GM12878 (cell line): ENCODE data around the gene RNF181. TPM values are rescaled to one million over a fixed set of nuclear protein-coding genes. Genes with fewer than 3 reads are reported as not detected.

Source experiments
- ATAC-seq: fragments of 200-7000 bp; cut with Tn5 transposase; 3 replicates; pipeline ENCODE4 v1.9.1; 2020; ENCODE audit warnings: mild to moderate bottlenecking, moderate library complexity
- BruUV-seq: library from RNA; stranded (reverse); fragments of 400-500 nt; replicated peaks from 2 replicates; lab custom pipeline; 2021; lab: Mats Ljungman, UMichigan
- CTCF ChIA-PET: fragments of 300-600 bp; sonication (Branson Sonifier 250); formaldehyde crosslinking; extraction: SDS; loops from one replicate; lab custom pipeline; 2021; ENCODE audit warnings: inconsistent platforms; lab: Yijun Ruan, JAX
- POLR2A ChIA-PET: fragments of 350-600 bp; formaldehyde crosslinking; extraction: SDS; loops from one replicate; lab custom pipeline; 2021; ENCODE audit warnings: inconsistent platforms; lab: Charles Lee
- RAD21 ChIA-PET: fragments of 300-600 bp; sonication (Branson Sonifier 250); formaldehyde crosslinking; loops from one replicate; lab custom pipeline; 2023; ENCODE audit warnings: antibody characterized with exemption; ENCODE audit not compliant: unreplicated experiment; lab: Charles Lee
- SMC1A ChIA-PET: fragments of 300-600 bp; sonication (Branson Sonifier 250); formaldehyde crosslinking; loops from one replicate; lab custom pipeline; 2023; ENCODE audit not compliant: unreplicated experiment, uncharacterized antibody; lab: Charles Lee
- DNase-seq: peaks from one replicate; pipeline ENCODE4 v3.0.0-alpha.2; 2011; ENCODE audit warnings: low read depth, low spot score
- FAIRE-seq: peaks from 3 replicates; lab custom pipeline; 2011; peaks lifted over from hg19 to GRCh38; lab: Jason Lieb, UNC
- H2AFZ ChIP-seq: 2 replicates; pipeline ENCODE4 v1.6.0; 2011; ENCODE audit warnings: low read depth, low read length, control low read depth; ENCODE audit not compliant: control insufficient read depth
- H3K27ac ChIP-seq: 2 replicates; pipeline ENCODE4 v1.5.1; 2011; ENCODE audit warnings: control low read depth; ENCODE audit not compliant: control insufficient read depth, insufficient read depth
- H3K27me3 ChIP-seq, 2 experiments: replicated peaks in 1 of 2; 2 replicates each; pipeline versions ENCODE4 v1.6.0 to v1.6.1; 2011; ENCODE audit warnings: low read length in 1 of 2; ENCODE audit not compliant: control insufficient read depth in 2 of 2, insufficient read depth in 2 of 2
- H3K36me3 ChIP-seq, 2 experiments: 2 replicates each; pipeline ENCODE4 v1.5.1; 2011; ENCODE audit warnings: low read length in 1 of 2; ENCODE audit not compliant: control insufficient read depth in 2 of 2, insufficient read depth in 2 of 2
- H3K4me1 ChIP-seq: 2 replicates; pipeline ENCODE4 v1.6.1; 2011; ENCODE audit warnings: mild to moderate bottlenecking, low read length, moderate library complexity, mixed read lengths; ENCODE audit not compliant: control insufficient read depth, insufficient read depth
- H3K4me2 ChIP-seq: 2 replicates; pipeline ENCODE4 v1.6.0; 2011; ENCODE audit warnings: control low read depth; ENCODE audit not compliant: control insufficient read depth, insufficient read depth
- H3K4me3 ChIP-seq: fragments of 200-600 bp; sonication (generic); 2 replicates; pipeline ENCODE4 v1.5.1; 2016
- H3K79me2 ChIP-seq: 2 replicates; pipeline ENCODE4 v1.6.0; 2011; ENCODE audit warnings: low read length; ENCODE audit not compliant: control insufficient read depth, insufficient read depth
- H3K9ac ChIP-seq: 2 replicates; pipeline ENCODE4 v1.8.0; 2011; ENCODE audit warnings: low read length, control low read depth, mixed read lengths; ENCODE audit not compliant: control insufficient read depth, insufficient read depth
- H3K9me3 ChIP-seq: replicated peaks from 3 replicates; pipeline ENCODE4 v1.5.1; 2011; ENCODE audit warnings: mild to moderate bottlenecking, low read length; ENCODE audit not compliant: control insufficient read depth, insufficient read depth
- H4K20me1 ChIP-seq: 2 replicates; pipeline ENCODE4 v1.6.0; 2011; ENCODE audit not compliant: control insufficient read depth, insufficient read depth
- CEBPB ChIP-seq, 2 experiments: fragments of 150-350 bp in 1 of 2; IDR thresholded peaks; 2 replicates each; pipeline ENCODE4 v1.6.1; 2012 to 2014; ENCODE audit warnings: low read depth in 2 of 2, low read length in 2 of 2, borderline replicate concordance in 1 of 2, inconsistent platforms in 1 of 2
- CHD4 ChIP-seq: fragments of 200-600 bp; sonication (generic); IDR thresholded peaks from 2 replicates; pipeline ENCODE4 v1.6.1; 2016; ENCODE audit warnings: mild to moderate bottlenecking
- CREB1 ChIP-seq: IDR thresholded peaks from 2 replicates; pipeline ENCODE4 v1.6.1; 2012; ENCODE audit warnings: low read depth, mild to moderate bottlenecking, inconsistent platforms
- FOXM1 ChIP-seq: IDR thresholded peaks from 2 replicates; pipeline ENCODE4 v1.6.1; 2012; ENCODE audit warnings: low read depth, mild to moderate bottlenecking, inconsistent platforms, low read length, moderate library complexity
- HDAC6 ChIP-seq: fragments of 200-600 bp; sonication (generic); IDR thresholded peaks from one replicate; pipeline ENCODE4 v1.8.0; 2017; ENCODE audit warnings: antibody characterized with exemption; ENCODE audit not compliant: unreplicated experiment
- NFYB ChIP-seq: IDR thresholded peaks from 2 replicates; pipeline ENCODE4 v1.6.1; 2011; ENCODE audit warnings: low read depth, mild to moderate bottlenecking, low read length, improper control_type of control experiment, moderate library complexity; ENCODE audit not compliant: insufficient read depth
- POLR2AphosphoS2 ChIP-seq: IDR thresholded peaks from 2 replicates; pipeline ENCODE4 v1.6.1; 2011; ENCODE audit warnings: low read depth, mild to moderate bottlenecking, low read length, improper control_type of control experiment, moderate library complexity
- SMAD1 ChIP-seq: fragments of 450-650 bp; IDR thresholded peaks from 2 replicates; pipeline ENCODE4 v1.6.1; 2018; ENCODE audit warnings: mild to moderate bottlenecking, low read depth; ENCODE audit not compliant: partially characterized antibody
- TARDBP ChIP-seq: IDR thresholded peaks from 2 replicates; pipeline ENCODE4 v1.6.1; 2016; ENCODE audit warnings: borderline replicate concordance
- YBX1 ChIP-seq: fragments of 450-650 bp; IDR thresholded peaks from 2 replicates; pipeline ENCODE4 v1.6.1; 2016; ENCODE audit warnings: antibody characterized with exemption
- WGBS: methylation state at CpG from one replicate; pipeline ENCODE4 v1.1.6; 2016; ENCODE audit warnings: low lambda C conversion rate; ENCODE audit not compliant: insufficient replicate concordance, insufficient coverage; ENCODE audit errors: missing lambda C conversion rate; 5-methylcytosine and 5-hydroxymethylcytosine counted together
- in situ Hi-C: fragments of 300-500 bp; cut with MboI; formaldehyde crosslinking; loops from 9 replicates; pipeline ENCODE4 v1.14.3; 2018; ENCODE audit warnings: mixed read lengths
- intact Hi-C: fragments of 100-400 bp; cut with micrococcal nuclease; formaldehyde crosslinking; loops from one replicate; pipeline ENCODE4 v1.14.2; 2022; ENCODE audit not compliant: unreplicated experiment
- polyA plus RNA-seq, 11 experiments: library from polyadenylated mRNA; depleted of rRNA in 4 of 11; unstranded in 6 of 11; stranded (reverse) in 5 of 11; fragments of >200 nt; fragmentation: Nextera tagmentation in 4 of 11; fragmentation: Illumina TruSeq in 1 of 11; extraction: Ambion mirVana in 4 of 11; extraction: Trizol in 1 of 11; gene quantifications; 1 replicate in 1 of 11; 2 replicates in 10 of 11; pipeline versions ENCODE4 v1.2.1 to v1.2.3, GENCODE V29; 2011 to 2016; ENCODE audit warnings: inconsistent platforms in 2 of 11, missing spikeins in 2 of 11, low read depth in 1 of 11
- total RNA-seq, 4 experiments: library from RNA; depleted of rRNA in 3 of 4; stranded (reverse); fragments of >200 nt in 3 of 4; fragmentation: Illumina TruSeq in 1 of 4; extraction: Trizol in 1 of 4; gene quantifications; 2 replicates each; pipeline versions ENCODE4 v1.2.1 to v1.2.3, GENCODE V29; 2013 to 2021
- TF ChIP-seq, protein P1 (sequence below): fragments of 450-650 bp; IDR thresholded peaks from 2 replicates; pipeline ENCODE4 v1.6.1; 2016; ENCODE audit warnings: mild to moderate bottlenecking, moderate library complexity, borderline replicate concordance
- TF ChIP-seq, protein P2 (sequence below): IDR thresholded peaks from 2 replicates; pipeline ENCODE4 v1.6.1; 2011; ENCODE audit warnings: mild to moderate bottlenecking, low read depth, low read length, moderate library complexity; ENCODE audit not compliant: insufficient replicate concordance

Gene RNF181
- total and polyA plus RNA-seq, 10 of the 15 experiments (the other 5 are each of a cell fraction or from before 2014, with no cell fraction given) = 101 to 409 (median 213) TPM

- in situ Hi-C loops = no loop called here
- TF ChIP-seq CHD4 (no peak), FOXM1 (no peak), NFYB (no peak), TARDBP (no peak), POLR2AphosphoS2 (0 out of 2 replicates have a peak, but pooled peaks have one; percentile 38), CREB1 (no peak)
- CTCF ChIA-PET = no interaction called here
- intact Hi-C loops = no loop called here
- H2AFZ ChIP-seq = no peak overlapping the region
- ATAC-seq (no peak), FAIRE-seq (no peak), DNase-seq (no peak)
- BruUV-seq = no TSS peak
- H3K9me3 ChIP-seq = no peaks in the 10 kb centered on the region
- no peaks in the 10 kb centered on the region for H3K27me3 ChIP-seq
- POLR2A ChIA-PET = interaction anchor here (1.9 kb wide), 1 partner anchor 12 kb away, joined by 10 read pairs; the partner anchor contains the start of gene C2orf68
- 81% methylated on average over 17 of the region's 17 CpGs for WGBS
- peaks cover 27% of the 10 kb centered on the region for H3K79me2 ChIP-seq
- H3K4me3 ChIP-seq = no peak overlapping the region
- peaks cover 0 to 14% of the 10 kb centered on the region in 2 experiments; a peak in 3 of 4 replicates for H3K36me3 ChIP-seq
- peaks cover 5% of the 10 kb centered on the region for H3K4me1 ChIP-seq
- H4K20me1 ChIP-seq = no peaks in the 10 kb centered on the region
- no peak overlapping the region for H3K27ac ChIP-seq
- no peak overlapping the region for H3K9ac ChIP-seq
- SMC1A ChIA-PET = no interaction called here
- RAD21 ChIA-PET = no interaction called here
- H3K4me2 ChIP-seq = no peak overlapping the region
These were observed 4.1 kb downstream of the RNF181 start for GRCh38 chr2:85599468-85600234.

GRCh38 chr2:85600235-85600575 lies 4.7 kb downstream of the RNF181 start:
- Histone ChIP-seq H2AFZ (no peak overlapping the region), H3K9ac (no peak overlapping the region), H3K36me3 (peaks cover 0 to 14% of the 10 kb centered on the region in 2 experiments; a peak in 3 of 4 replicates), H3K27ac (no peak overlapping the region), H3K9me3 (no peaks in the 10 kb centered on the region), H3K27me3 (no peaks in the 10 kb centered on the region), H3K4me2 (no peak overlapping the region), H4K20me1 (no peaks in the 10 kb centered on the region), H3K4me1 (peaks cover 5% of the 10 kb centered on the region), H3K4me3 (no peak overlapping the region), H3K79me2 (peaks cover 22% of the 10 kb centered on the region)
- DNase-seq (no peak), FAIRE-seq (no peak), ATAC-seq (no peak)
- ChIA-PET RAD21 (interaction anchor here (0.5 kb wide), 1 partner anchor 25 kb away, joined by 3 read pairs; no protein-coding TSS in a partner anchor), SMC1A (no interaction called here), CTCF (no interaction called here), POLR2A (interaction anchor here (1.9 kb wide), 1 partner anchor 11 kb away, joined by 10 read pairs; the partner anchor contains the start of gene C2orf68)
- intact Hi-C loops = no loop called here
- 75% methylated on average over 3 of the region's 3 CpGs for WGBS
- BruUV-seq = no TSS peak
- in situ Hi-C loops = no loop called here
- no peak for TF ChIP-seq CEBPB (IDR thresholded peaks at IDR 0.05; ENCODE audit: borderline replicate concordance in 1 of 2, low read depth in 2 of 2, low read length in 2 of 2)
- TF ChIP-seq HDAC6 = no peak
- TF ChIP-seq, protein P1, sequence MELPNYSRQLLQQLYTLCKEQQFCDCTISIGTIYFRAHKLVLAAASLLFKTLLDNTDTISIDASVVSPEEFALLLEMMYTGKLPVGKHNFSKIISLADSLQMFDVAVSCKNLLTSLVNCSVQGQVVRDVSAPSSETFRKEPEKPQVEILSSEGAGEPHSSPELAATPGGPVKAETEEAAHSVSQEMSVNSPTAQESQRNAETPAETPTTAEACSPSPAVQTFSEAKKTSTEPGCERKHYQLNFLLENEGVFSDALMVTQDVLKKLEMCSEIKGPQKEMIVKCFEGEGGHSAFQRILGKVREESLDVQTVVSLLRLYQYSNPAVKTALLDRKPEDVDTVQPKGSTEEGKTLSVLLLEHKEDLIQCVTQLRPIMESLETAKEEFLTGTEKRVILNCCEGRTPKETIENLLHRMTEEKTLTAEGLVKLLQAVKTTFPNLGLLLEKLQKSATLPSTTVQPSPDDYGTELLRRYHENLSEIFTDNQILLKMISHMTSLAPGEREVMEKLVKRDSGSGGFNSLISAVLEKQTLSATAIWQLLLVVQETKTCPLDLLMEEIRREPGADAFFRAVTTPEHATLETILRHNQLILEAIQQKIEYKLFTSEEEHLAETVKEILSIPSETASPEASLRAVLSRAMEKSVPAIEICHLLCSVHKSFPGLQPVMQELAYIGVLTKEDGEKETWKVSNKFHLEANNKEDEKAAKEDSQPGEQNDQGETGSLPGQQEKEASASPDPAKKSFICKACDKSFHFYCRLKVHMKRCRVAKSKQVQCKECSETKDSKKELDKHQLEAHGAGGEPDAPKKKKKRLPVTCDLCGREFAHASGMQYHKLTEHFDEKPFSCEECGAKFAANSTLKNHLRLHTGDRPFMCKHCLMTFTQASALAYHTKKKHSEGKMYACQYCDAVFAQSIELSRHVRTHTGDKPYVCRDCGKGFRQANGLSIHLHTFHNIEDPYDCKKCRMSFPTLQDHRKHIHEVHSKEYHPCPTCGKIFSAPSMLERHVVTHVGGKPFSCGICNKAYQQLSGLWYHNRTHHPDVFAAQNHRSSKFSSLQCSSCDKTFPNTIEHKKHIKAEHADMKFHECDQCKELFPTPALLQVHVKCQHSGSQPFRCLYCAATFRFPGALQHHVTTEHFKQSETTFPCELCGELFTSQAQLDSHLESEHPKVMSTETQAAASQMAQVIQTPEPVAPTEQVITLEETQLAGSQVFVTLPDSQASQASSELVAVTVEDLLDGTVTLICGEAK = no peak
- no peak for TF ChIP-seq YBX1
- no peak for TF ChIP-seq SMAD1
- TF ChIP-seq, protein P2, sequence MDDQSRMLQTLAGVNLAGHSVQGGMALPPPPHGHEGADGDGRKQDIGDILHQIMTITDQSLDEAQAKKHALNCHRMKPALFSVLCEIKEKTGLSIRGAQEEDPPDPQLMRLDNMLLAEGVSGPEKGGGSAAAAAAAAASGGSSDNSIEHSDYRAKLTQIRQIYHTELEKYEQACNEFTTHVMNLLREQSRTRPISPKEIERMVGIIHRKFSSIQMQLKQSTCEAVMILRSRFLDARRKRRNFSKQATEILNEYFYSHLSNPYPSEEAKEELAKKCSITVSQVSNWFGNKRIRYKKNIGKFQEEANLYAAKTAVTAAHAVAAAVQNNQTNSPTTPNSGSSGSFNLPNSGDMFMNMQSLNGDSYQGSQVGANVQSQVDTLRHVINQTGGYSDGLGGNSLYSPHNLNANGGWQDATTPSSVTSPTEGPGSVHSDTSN = no peak
